ENCODE measurements around the gene NEIL3.

DNA sequence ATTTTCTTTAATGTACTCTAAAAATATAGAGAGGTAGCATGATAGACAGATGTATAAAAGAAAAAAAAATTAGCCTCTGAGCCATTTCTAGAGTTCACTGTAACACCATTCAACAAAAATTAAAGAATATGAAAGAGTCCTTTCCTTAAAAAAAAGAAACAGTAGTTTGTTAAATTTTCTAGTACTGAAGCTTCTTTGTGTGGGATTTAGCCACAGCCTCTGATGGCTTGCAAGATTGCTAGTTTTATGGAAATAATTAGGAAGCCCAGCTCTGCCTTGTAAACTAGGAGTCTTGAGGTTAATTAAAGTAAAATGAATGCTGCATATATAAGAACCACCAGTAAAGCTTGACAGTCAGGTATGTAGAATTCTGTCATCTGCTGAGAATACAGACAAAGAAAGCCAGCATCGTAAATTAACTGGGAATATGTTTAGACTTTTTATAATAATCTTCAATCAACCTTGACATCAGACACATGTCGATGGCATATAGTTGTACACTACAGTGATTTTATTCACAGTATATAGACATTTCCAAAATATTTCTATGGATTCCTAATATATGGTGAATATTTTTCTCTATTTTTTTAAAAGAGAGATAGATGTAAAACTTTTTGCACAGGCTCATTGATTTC, 44.8 kb upstream of the NEIL3 start:
- TF ChIP-seq, protein P1, sequence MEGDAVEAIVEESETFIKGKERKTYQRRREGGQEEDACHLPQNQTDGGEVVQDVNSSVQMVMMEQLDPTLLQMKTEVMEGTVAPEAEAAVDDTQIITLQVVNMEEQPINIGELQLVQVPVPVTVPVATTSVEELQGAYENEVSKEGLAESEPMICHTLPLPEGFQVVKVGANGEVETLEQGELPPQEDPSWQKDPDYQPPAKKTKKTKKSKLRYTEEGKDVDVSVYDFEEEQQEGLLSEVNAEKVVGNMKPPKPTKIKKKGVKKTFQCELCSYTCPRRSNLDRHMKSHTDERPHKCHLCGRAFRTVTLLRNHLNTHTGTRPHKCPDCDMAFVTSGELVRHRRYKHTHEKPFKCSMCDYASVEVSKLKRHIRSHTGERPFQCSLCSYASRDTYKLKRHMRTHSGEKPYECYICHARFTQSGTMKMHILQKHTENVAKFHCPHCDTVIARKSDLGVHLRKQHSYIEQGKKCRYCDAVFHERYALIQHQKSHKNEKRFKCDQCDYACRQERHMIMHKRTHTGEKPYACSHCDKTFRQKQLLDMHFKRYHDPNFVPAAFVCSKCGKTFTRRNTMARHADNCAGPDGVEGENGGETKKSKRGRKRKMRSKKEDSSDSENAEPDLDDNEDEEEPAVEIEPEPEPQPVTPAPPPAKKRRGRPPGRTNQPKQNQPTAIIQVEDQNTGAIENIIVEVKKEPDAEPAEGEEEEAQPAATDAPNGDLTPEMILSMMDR (IDR thresholded peaks at IDR 0.05) = no peak
- TF ChIP-seq POLR2A (IDR thresholded peaks at IDR 0.05) = no peak

Measured in transverse colon (tissue), 3 donors.